ENCODE measurements around the gene ITGA8. TPM values are rescaled to one million over a fixed set of nuclear protein-coding genes. Genes with fewer than 3 reads are reported as not detected.

The ITGA8 gene
- total RNA-seq, 1 experiment from 2014 or later, result 0.02 TPM

- BruUV-seq (replicated peaks), result no TSS peak
- TF ChIP-seq POLR2AphosphoS5 (IDR thresholded peaks at IDR 0.05; ENCODE audit: low read depth, low read length) (no peak), EGR1 (IDR thresholded peaks at IDR 0.05; ENCODE audit: low read depth) (no peak), JUND (IDR thresholded peaks at IDR 0.05) (no peak), SP1 (IDR thresholded peaks at IDR 0.05; ENCODE audit: low read depth) (no peak), ELF1 (IDR thresholded peaks at IDR 0.05; ENCODE audit: borderline replicate concordance, low read depth) (no peak), EZH2phosphoT487 (IDR thresholded peaks at IDR 0.05; ENCODE audit: borderline replicate concordance) (no peak), SIN3A (IDR thresholded peaks at IDR 0.05; ENCODE audit: low read depth) (no peak), POLR2A (IDR thresholded peaks at IDR 0.05; ENCODE audit: borderline replicate concordance, extremely low read depth, insufficient read depth, insufficient read length) (no peak), EZH2 (IDR thresholded peaks at IDR 0.05) (no peak)
- Histone ChIP-seq H3K27me3 (ENCODE audit: insufficient read depth, low read length) (peaks cover 52% of the 10 kb centered on the region), H2AFZ (ENCODE audit: low read depth, low read length, poor library complexity, severe bottlenecking) (no peak overlapping the region), H3K4me3 (replicated peaks in 1 of 2; ENCODE audit: low read depth in 1 of 2, low read length in 2 of 2) (no peak overlapping the region), H3K79me2 (ENCODE audit: insufficient read depth, low read length) (no peaks in the 10 kb centered on the region), H3K4me2 (ENCODE audit: low read length) (no peak overlapping the region), H3K9ac (ENCODE audit: low read length) (no peak overlapping the region), H3K27ac (ENCODE audit: low read depth, low read length) (no peak overlapping the region), H3K9me3 (ENCODE audit: control insufficient read depth in 1 of 2, insufficient read depth in 1 of 2, low read depth in 1 of 2, low read length in 2 of 2) (no peaks in the 10 kb centered on the region), H3K9me2 (ENCODE audit: insufficient read depth) (no peaks in the 10 kb centered on the region), H3K4me1 (ENCODE audit: control insufficient read depth in 1 of 2, insufficient read depth in 2 of 2, low read length in 2 of 2) (no peaks in the 10 kb centered on the region), H3K36me3 (ENCODE audit: control insufficient read depth in 1 of 2, insufficient read depth in 2 of 2, low read length in 2 of 2) (no peaks in the 10 kb centered on the region), H4K20me1 (ENCODE audit: insufficient read depth) (no peaks in the 10 kb centered on the region)
- ChIA-PET RAD21 (ENCODE audit: low non-redundant PET in 1 of 2, low total read pairs in 2 of 2, uncharacterized antibody in 2 of 2, unreplicated experiment in 2 of 2) (no interaction called here), POLR2A (no interaction called here), CTCF (no interaction called here)
- DNase-seq (ENCODE audit: low read depth, low spot score) (no peak), ATAC-seq (no peak)
- intact Hi-C loops (cut with micrococcal nuclease), result no loop called here
Observed at GRCh38 chr10:15487376-15487775, 232.3 kb downstream of the ITGA8 start.

GRCh38 chr10:15486404-15486803 is 233.3 kb downstream of the ITGA8 start:
- POLR2A ChIA-PET, result no interaction called here
- BruUV-seq (replicated peaks), result no TSS peak
- RAD21 ChIA-PET (ENCODE audit: low non-redundant PET in 1 of 2, low total read pairs in 2 of 2, uncharacterized antibody in 2 of 2, unreplicated experiment in 2 of 2), result no interaction called here
- Histone ChIP-seq H2AFZ (ENCODE audit: low read depth, low read length, poor library complexity, severe bottlenecking) (no peak overlapping the region), H3K36me3 (ENCODE audit: control insufficient read depth in 1 of 2, insufficient read depth in 2 of 2, low read length in 2 of 2) (no peaks in the 10 kb centered on the region), H3K27ac (ENCODE audit: low read depth, low read length) (no peak overlapping the region), H3K9ac (ENCODE audit: low read length) (no peak overlapping the region), H3K4me1 (ENCODE audit: control insufficient read depth in 1 of 2, insufficient read depth in 2 of 2, low read length in 2 of 2) (no peaks in the 10 kb centered on the region), H3K9me3 (ENCODE audit: control insufficient read depth in 1 of 2, insufficient read depth in 1 of 2, low read depth in 1 of 2, low read length in 2 of 2) (no peaks in the 10 kb centered on the region), H3K4me3 (replicated peaks in 1 of 2; ENCODE audit: low read depth in 1 of 2, low read length in 2 of 2) (no peak overlapping the region), H3K79me2 (ENCODE audit: insufficient read depth, low read length) (no peaks in the 10 kb centered on the region), H3K4me2 (ENCODE audit: low read length) (no peak overlapping the region), H4K20me1 (ENCODE audit: insufficient read depth) (no peaks in the 10 kb centered on the region), H3K27me3 (ENCODE audit: insufficient read depth, low read length) (peaks cover 50% of the 10 kb centered on the region), H3K9me2 (ENCODE audit: insufficient read depth) (no peaks in the 10 kb centered on the region)
- intact Hi-C loops (cut with micrococcal nuclease), result no loop called here
- ATAC-seq (no peak), DNase-seq (ENCODE audit: low read depth, low spot score) (no peak)
- CTCF ChIA-PET, result interaction anchor here (1.4 kb wide), 1 partner anchor 9 kb away, joined by 3 read pairs; no protein-coding TSS in a partner anchor
- TF ChIP-seq YY1 (IDR thresholded peaks at IDR 0.05; ENCODE audit: extremely low read depth, insufficient replicate concordance, low read depth, low read length) (no peak), SIN3A (IDR thresholded peaks at IDR 0.05; ENCODE audit: low read depth) (no peak), SRF (IDR thresholded peaks at IDR 0.05; ENCODE audit: low read depth) (no peak), CEBPB (IDR thresholded peaks at IDR 0.05; ENCODE audit: low read depth) (no peak), RAD21 (IDR thresholded peaks at IDR 0.05; ENCODE audit: low read depth) (no peak), JUND (IDR thresholded peaks at IDR 0.05) (no peak), TCF7L2 (IDR thresholded peaks at IDR 0.05; ENCODE audit: borderline replicate concordance, extremely low read depth, insufficient read depth, insufficient read length) (no peak), ZFX (IDR thresholded peaks at IDR 0.05) (no peak), SP1 (IDR thresholded peaks at IDR 0.05; ENCODE audit: low read depth) (no peak), POLR2AphosphoS5 (IDR thresholded peaks at IDR 0.05; ENCODE audit: low read depth, low read length) (no peak), FOSL1 (IDR thresholded peaks at IDR 0.05; ENCODE audit: low read depth) (no peak), EGR1 (IDR thresholded peaks at IDR 0.05; ENCODE audit: low read depth) (no peak), POLR2A (IDR thresholded peaks at IDR 0.05; ENCODE audit: borderline replicate concordance, extremely low read depth, insufficient read depth, insufficient read length) (no peak)
- TF ChIP-seq, protein P1, sequence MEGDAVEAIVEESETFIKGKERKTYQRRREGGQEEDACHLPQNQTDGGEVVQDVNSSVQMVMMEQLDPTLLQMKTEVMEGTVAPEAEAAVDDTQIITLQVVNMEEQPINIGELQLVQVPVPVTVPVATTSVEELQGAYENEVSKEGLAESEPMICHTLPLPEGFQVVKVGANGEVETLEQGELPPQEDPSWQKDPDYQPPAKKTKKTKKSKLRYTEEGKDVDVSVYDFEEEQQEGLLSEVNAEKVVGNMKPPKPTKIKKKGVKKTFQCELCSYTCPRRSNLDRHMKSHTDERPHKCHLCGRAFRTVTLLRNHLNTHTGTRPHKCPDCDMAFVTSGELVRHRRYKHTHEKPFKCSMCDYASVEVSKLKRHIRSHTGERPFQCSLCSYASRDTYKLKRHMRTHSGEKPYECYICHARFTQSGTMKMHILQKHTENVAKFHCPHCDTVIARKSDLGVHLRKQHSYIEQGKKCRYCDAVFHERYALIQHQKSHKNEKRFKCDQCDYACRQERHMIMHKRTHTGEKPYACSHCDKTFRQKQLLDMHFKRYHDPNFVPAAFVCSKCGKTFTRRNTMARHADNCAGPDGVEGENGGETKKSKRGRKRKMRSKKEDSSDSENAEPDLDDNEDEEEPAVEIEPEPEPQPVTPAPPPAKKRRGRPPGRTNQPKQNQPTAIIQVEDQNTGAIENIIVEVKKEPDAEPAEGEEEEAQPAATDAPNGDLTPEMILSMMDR (IDR thresholded peaks at IDR 0.05 in 2 of 3, conservative IDR thresholded peaks at IDR 0.05 in 1 of 3; ENCODE audit: borderline replicate concordance in 1 of 3, insufficient read depth in 1 of 3, low read depth in 2 of 3, low read length in 2 of 3), result no peak
- TF ChIP-seq, protein P2, sequence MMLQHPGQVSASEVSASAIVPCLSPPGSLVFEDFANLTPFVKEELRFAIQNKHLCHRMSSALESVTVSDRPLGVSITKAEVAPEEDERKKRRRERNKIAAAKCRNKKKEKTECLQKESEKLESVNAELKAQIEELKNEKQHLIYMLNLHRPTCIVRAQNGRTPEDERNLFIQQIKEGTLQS (IDR thresholded peaks at IDR 0.05), result no peak
- TF ChIP-seq, protein P3, sequence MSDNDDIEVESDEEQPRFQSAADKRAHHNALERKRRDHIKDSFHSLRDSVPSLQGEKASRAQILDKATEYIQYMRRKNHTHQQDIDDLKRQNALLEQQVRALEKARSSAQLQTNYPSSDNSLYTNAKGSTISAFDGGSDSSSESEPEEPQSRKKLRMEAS (IDR thresholded peaks at IDR 0.05), result no peak
